Measurements from ENCODE around the gene WRAP73. TPM values are rescaled to one million over a fixed set of nuclear protein-coding genes. Genes with fewer than 3 reads are reported as not detected.

WRAP73 gene
- total and polyA plus RNA-seq, 9 donors, result 5.3 to 18.0 (median 15.8) TPM

DNA sequence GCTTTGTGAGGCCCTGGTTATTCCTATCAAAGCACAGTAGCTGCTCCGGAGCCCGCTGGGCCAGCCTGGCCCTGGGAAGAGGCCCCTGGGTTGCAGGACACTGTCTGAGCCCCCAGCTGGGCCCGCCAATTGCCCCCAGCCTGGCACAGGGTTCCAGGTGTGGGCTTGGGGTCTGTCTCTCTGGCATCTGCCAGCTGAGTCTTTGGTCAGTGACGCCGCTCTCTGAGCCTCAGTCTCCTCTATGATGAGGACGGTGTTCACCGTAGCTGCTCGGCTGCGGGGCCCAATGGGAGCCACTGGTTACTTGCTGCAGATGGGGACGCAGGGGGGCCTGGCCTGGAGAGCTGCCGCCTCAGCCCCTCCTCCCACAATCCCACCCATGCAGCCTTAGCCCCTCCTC is 43.4 kb upstream of the WRAP73 start:
- TF ChIP-seq POLR2A (IDR thresholded peaks at IDR 0.05), result no peak
- no peak for TF ChIP-seq EP300 (IDR thresholded peaks at IDR 0.05)
- TF ChIP-seq CTCF (IDR thresholded peaks at IDR 0.05), result no peak
- no peaks in the 10 kb centered on the region for H3K27me3 ChIP-seq
- intact Hi-C loops (cut with DNase I), result no loop called here

DNA sequence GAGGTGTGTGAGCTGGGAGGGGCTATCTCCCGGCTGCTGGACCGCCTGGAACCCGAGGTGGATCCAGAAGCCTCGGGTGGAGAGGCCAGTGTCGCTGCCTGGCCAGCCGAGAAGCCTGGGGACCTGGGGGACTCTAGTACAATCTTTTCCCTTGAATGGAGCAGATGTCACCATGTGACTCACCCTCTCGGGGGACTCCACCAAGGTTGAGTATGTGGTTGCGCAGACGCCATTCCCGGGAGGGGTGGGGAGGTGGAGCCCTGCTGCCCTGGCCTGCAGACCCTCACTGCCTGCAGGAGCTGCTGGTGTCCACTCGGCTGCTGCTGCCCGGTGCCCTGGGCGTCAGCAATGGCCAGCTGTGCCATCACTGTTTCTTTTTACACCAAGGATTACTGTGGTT is 42.7 kb upstream of the WRAP73 start:
- TF ChIP-seq EP300 (IDR thresholded peaks at IDR 0.05), result no peak
- no peak for TF ChIP-seq POLR2A (IDR thresholded peaks at IDR 0.05)
- no peak for TF ChIP-seq CTCF (IDR thresholded peaks at IDR 0.05)
- intact Hi-C loops (cut with DNase I), result no loop called here
- DNase-seq, result no peak
- H3K9me3 ChIP-seq, result no peaks in the 10 kb centered on the region
- no peak overlapping the region for H3K4me3 ChIP-seq
- no peaks in the 10 kb centered on the region for H3K36me3 ChIP-seq
- 72 to 76% (median 74%) methylated on average over 13 of the region's 13 CpGs for WGBS, 3 donors
- H3K27ac ChIP-seq, result no peak overlapping the region
- peaks cover 2% of the 10 kb centered on the region for H3K4me1 ChIP-seq (ENCODE audit: insufficient read depth)
- H3K27me3 ChIP-seq, result no peaks in the 10 kb centered on the region

More for the DNA sequence above, 43.4 kb upstream of the WRAP73 start:
- no peaks in the 10 kb centered on the region for H3K9me3 ChIP-seq
- DNase-seq, result no peak
- H3K27ac ChIP-seq, result no peak overlapping the region
- H3K4me3 ChIP-seq, result no peak overlapping the region
- peaks cover 2% of the 10 kb centered on the region for H3K4me1 ChIP-seq (ENCODE audit: insufficient read depth)
- H3K36me3 ChIP-seq, result no peaks in the 10 kb centered on the region
- WGBS, 3 donors, result 84 to 85% (median 85%) methylated on average over 11 of the region's 11 CpGs

DNA sequence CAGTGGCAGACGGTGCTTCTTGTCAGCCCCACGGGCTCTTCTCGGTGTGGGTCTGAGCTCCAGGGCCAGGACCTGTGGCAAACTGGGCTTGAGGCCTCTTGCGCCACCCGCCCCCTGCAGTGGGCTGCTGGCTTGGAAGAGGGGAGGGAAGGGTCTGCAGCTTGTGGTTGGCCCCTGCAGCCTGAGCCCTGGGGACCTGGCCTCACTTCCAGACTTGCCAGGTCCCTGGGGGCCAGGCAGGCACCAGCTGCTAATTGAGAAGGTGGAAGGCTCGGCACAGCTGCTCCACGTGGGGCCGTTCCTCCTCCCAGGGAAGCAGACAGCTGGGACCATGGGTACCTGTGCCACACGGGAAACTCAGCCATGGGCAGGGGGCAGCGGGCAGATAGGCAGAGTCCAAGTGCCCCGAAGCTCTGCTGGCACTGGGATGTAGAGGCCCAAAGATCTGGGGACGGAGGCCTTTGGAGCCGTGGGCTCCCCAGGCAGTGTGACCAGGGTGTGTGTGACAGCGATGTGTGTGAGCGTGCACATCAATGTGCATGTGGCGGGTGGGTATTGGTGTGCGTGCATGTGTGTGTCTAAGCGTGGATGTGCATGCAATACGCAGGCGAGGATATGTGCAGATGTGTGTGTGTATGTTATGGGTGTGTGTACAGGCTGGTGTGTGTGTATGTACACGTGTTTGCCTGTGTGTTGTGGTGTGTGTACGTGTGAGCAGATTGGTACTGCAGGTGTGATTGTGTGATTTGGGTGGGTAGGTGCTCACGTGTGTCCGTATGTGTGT is 41.7 kb upstream of the WRAP73 start:
- intact Hi-C loops (cut with DNase I), result no loop called here
- H3K9me3 ChIP-seq, result no peaks in the 10 kb centered on the region
- H3K27me3 ChIP-seq, result no peaks in the 10 kb centered on the region
- no peak overlapping the region for H3K4me3 ChIP-seq
- peaks cover 2% of the 10 kb centered on the region for H3K4me1 ChIP-seq (ENCODE audit: insufficient read depth)
- H3K36me3 ChIP-seq, result no peaks in the 10 kb centered on the region
- DNase-seq, result no peak
- no peak for TF ChIP-seq CTCF (IDR thresholded peaks at IDR 0.05)
- no peak for TF ChIP-seq POLR2A (IDR thresholded peaks at IDR 0.05)
- no peak for TF ChIP-seq EP300 (IDR thresholded peaks at IDR 0.05)
- no peak overlapping the region for H3K27ac ChIP-seq
- WGBS, 3 donors, result 80 to 85% (median 82%) methylated on average over 24 of the region's 24 CpGs

GRCh38 chr1:3690282-3691065 is 40.6 kb upstream of the WRAP73 start:
- TF ChIP-seq EP300 (IDR thresholded peaks at IDR 0.05), result no peak
- TF ChIP-seq CTCF (IDR thresholded peaks at IDR 0.05), result no peak
- no peak for TF ChIP-seq POLR2A (IDR thresholded peaks at IDR 0.05)
- no peak overlapping the region for H3K27ac ChIP-seq
- DNase-seq, result no peak
- 91 to 92% (median 92%) methylated on average over 50 of the region's 50 CpGs for WGBS, 3 donors
- H3K27me3 ChIP-seq, result no peaks in the 10 kb centered on the region
- H3K9me3 ChIP-seq, result no peaks in the 10 kb centered on the region
- intact Hi-C loops (cut with DNase I), result no loop called here
- H3K4me3 ChIP-seq, result no peak overlapping the region
- H3K36me3 ChIP-seq, result no peaks in the 10 kb centered on the region
- H3K4me1 ChIP-seq (ENCODE audit: insufficient read depth), result no peaks in the 10 kb centered on the region
